Hepatocyte (in vitro differentiated cells): ENCODE results near the gene SLC20A1. TPM values are rescaled to one million over a fixed set of nuclear protein-coding genes. Genes with fewer than 3 reads are reported as not detected.

Source experiments
- DNase-seq: peaks from one replicate; pipeline ENCODE4 v3.0.0-alpha.2; 2016; ENCODE audit warnings: low spot score
- H2AFZ ChIP-seq: fragments of 200-600 bp; sonication (generic); 2 replicates; pipeline ENCODE4 v1.6.0; 2016; ENCODE audit warnings: antibody characterized with exemption, mild to moderate bottlenecking
- H3K27ac ChIP-seq: fragments of 200-600 bp; sonication (generic); 2 replicates; pipeline ENCODE4 v1.5.1; 2016; ENCODE audit warnings: mild to moderate bottlenecking
- H3K27me3 ChIP-seq: fragments of 200-600 bp; sonication (generic); 2 replicates; pipeline ENCODE4 v1.6.1; 2016
- H3K36me3 ChIP-seq: fragments of 200-600 bp; sonication (generic); replicated peaks from 2 replicates; pipeline ENCODE4 v1.5.1; 2016; ENCODE audit warnings: low read depth; ENCODE audit not compliant: insufficient read depth
- H3K4me1 ChIP-seq: fragments of 200-600 bp; sonication (generic); 2 replicates; pipeline ENCODE4 v1.5.1; 2016; ENCODE audit warnings: mild to moderate bottlenecking, moderate library complexity; ENCODE audit not compliant: insufficient read depth
- H3K4me2 ChIP-seq: fragments of 200-600 bp; sonication (generic); 2 replicates; pipeline ENCODE4 v1.6.0; 2016
- H3K4me3 ChIP-seq: fragments of 200-600 bp; sonication (generic); 2 replicates; pipeline ENCODE4 v1.5.1; 2016; ENCODE audit warnings: mild to moderate bottlenecking
- H3K79me2 ChIP-seq: fragments of 200-600 bp; sonication (generic); 2 replicates; pipeline ENCODE4 v1.6.0; 2017; ENCODE audit warnings: mild to moderate bottlenecking
- H3K9me2 ChIP-seq: fragments of 200-600 bp; sonication (generic); replicated peaks from 2 replicates; pipeline ENCODE4 v1.6.0; 2017; ENCODE audit warnings: mild to moderate bottlenecking; ENCODE audit not compliant: insufficient read depth
- H3K9me3 ChIP-seq: fragments of 200-600 bp; sonication (generic); 2 replicates; pipeline ENCODE4 v1.5.1; 2016; ENCODE audit warnings: low read depth, mild to moderate bottlenecking
- H4K20me1 ChIP-seq: fragments of 200-600 bp; sonication (generic); 2 replicates; pipeline ENCODE4 v1.6.0; 2016; ENCODE audit warnings: mild to moderate bottlenecking; ENCODE audit not compliant: insufficient read depth, poor library complexity, severe bottlenecking
- CTCF ChIP-seq: fragments of 200-600 bp; sonication (generic); IDR thresholded peaks from 2 replicates; pipeline ENCODE4 v1.5.1; 2016; ENCODE audit warnings: antibody characterized with exemption, mild to moderate bottlenecking; ENCODE audit not compliant: poor library complexity
- EZH2 ChIP-seq: fragments of 200-600 bp; sonication (generic); IDR thresholded peaks from 2 replicates; pipeline ENCODE4 v1.6.1; 2016; ENCODE audit warnings: antibody characterized with exemption, mild to moderate bottlenecking, borderline replicate concordance
- EZH2phosphoT487 ChIP-seq: fragments of 200-600 bp; sonication (generic); IDR thresholded peaks from one replicate; pipeline ENCODE4 v1.6.1; 2018; ENCODE audit warnings: antibody characterized with exemption, mild to moderate bottlenecking, low read depth, moderate library complexity; ENCODE audit not compliant: unreplicated experiment, severe bottlenecking
- WGBS: methylation state at CpG from one replicate; pipeline ENCODE4 v1.1.6; 2016; ENCODE audit warnings: low lambda C conversion rate; ENCODE audit errors: missing lambda C conversion rate; 5-methylcytosine and 5-hydroxymethylcytosine counted together
- polyA plus RNA-seq: library from polyadenylated mRNA; unstranded; fragments of >200 nt; fragmentation: Nextera tagmentation; extraction: Ambion mirVana; gene quantifications from 2 replicates; pipeline ENCODE4 v1.2.1, GENCODE V29; 2016
- total RNA-seq: library from RNA; depleted of rRNA; stranded (reverse); fragments of >200 nt; gene quantifications from 2 replicates; pipeline ENCODE4 v1.2.3, GENCODE V29; 2014

Gene SLC20A1
- total and polyA plus RNA-seq, 2 experiments from 2014 or later = 63.6 to 135 TPM

- TF ChIP-seq EZH2phosphoT487 (no peak), CTCF (no peak), EZH2 (no peak)
- H3K4me3 ChIP-seq = no peak overlapping the region
- no peaks in the 10 kb centered on the region for H3K79me2 ChIP-seq
- H3K36me3 ChIP-seq = no peaks in the 10 kb centered on the region
- no peaks in the 10 kb centered on the region for H3K9me2 ChIP-seq
- DNase-seq = no peak
- H4K20me1 ChIP-seq = no peaks in the 10 kb centered on the region
- no peak overlapping the region for H3K27ac ChIP-seq
- H3K9me3 ChIP-seq = no peaks in the 10 kb centered on the region
- H3K4me2 ChIP-seq = no peak overlapping the region
- no peak overlapping the region for H2AFZ ChIP-seq
- H3K4me1 ChIP-seq = no peaks in the 10 kb centered on the region
- WGBS = 92% methylated on average over 3 of the region's 3 CpGs
- H3K27me3 ChIP-seq = no peaks in the 10 kb centered on the region
These were observed 44.0 kb upstream of the SLC20A1 start for GRCh38 chr2:112601754-112602153.

GRCh38 chr2:112602917-112603316 is 42.8 kb upstream of the SLC20A1 start:
- no peak for DNase-seq
- Histone ChIP-seq H3K36me3 (no peaks in the 10 kb centered on the region), H3K9me2 (no peaks in the 10 kb centered on the region), H3K4me2 (no peak overlapping the region), H3K79me2 (no peaks in the 10 kb centered on the region), H3K27ac (no peak overlapping the region), H2AFZ (no peak overlapping the region), H3K9me3 (no peaks in the 10 kb centered on the region), H3K4me3 (no peak overlapping the region), H4K20me1 (no peaks in the 10 kb centered on the region), H3K4me1 (no peaks in the 10 kb centered on the region), H3K27me3 (no peaks in the 10 kb centered on the region)
- no peak for TF ChIP-seq EZH2phosphoT487
- TF ChIP-seq CTCF = no peak
- no peak for TF ChIP-seq EZH2
- 92% methylated on average over 3 of the region's 3 CpGs for WGBS

- Histone ChIP-seq H3K9me2 (no peaks in the 10 kb centered on the region), H4K20me1 (no peaks in the 10 kb centered on the region), H3K27ac (no peak overlapping the region), H3K4me1 (no peaks in the 10 kb centered on the region), H3K4me2 (no peak overlapping the region), H3K9me3 (no peaks in the 10 kb centered on the region), H3K27me3 (no peaks in the 10 kb centered on the region), H3K36me3 (no peaks in the 10 kb centered on the region), H3K4me3 (no peak overlapping the region), H3K79me2 (no peaks in the 10 kb centered on the region), H2AFZ (no peak overlapping the region)
- WGBS = 72% methylated on average over 2 of the region's 2 CpGs
- DNase-seq = no peak
- no peak for TF ChIP-seq CTCF
- no peak for TF ChIP-seq EZH2
- TF ChIP-seq EZH2phosphoT487 = no peak
These were observed 42.0 kb upstream of the SLC20A1 start for GRCh38 chr2:112603731-112604130.

GRCh38 chr2:112604952-112605351 is 40.8 kb upstream of the SLC20A1 start:
- Histone ChIP-seq H4K20me1 (no peaks in the 10 kb centered on the region), H3K36me3 (no peaks in the 10 kb centered on the region), H3K4me3 (no peak overlapping the region), H3K4me2 (no peak overlapping the region), H3K27ac (no peak overlapping the region), H3K79me2 (no peaks in the 10 kb centered on the region), H3K9me3 (no peaks in the 10 kb centered on the region), H3K9me2 (no peaks in the 10 kb centered on the region), H2AFZ (no peak overlapping the region), H3K4me1 (no peaks in the 10 kb centered on the region), H3K27me3 (no peaks in the 10 kb centered on the region)
- WGBS = 60% methylated on average over 4 of the region's 4 CpGs
- DNase-seq = no peak
- no peak for TF ChIP-seq EZH2
- TF ChIP-seq EZH2phosphoT487 = no peak
- no peak for TF ChIP-seq CTCF
